Measurements from ENCODE around the gene GINS2.

GINS2 gene

GRCh38 chr16:85733155-85733838, 44.5 kb upstream of the GINS2 start:
- DNase-seq (ENCODE audit: insufficient read length, low spot score) (no peak), FAIRE-seq (no peak)
- no peak for TF ChIP-seq CTCF (IDR thresholded peaks at IDR 0.05; ENCODE audit: insufficient read depth, missing control alignments)

DNA sequence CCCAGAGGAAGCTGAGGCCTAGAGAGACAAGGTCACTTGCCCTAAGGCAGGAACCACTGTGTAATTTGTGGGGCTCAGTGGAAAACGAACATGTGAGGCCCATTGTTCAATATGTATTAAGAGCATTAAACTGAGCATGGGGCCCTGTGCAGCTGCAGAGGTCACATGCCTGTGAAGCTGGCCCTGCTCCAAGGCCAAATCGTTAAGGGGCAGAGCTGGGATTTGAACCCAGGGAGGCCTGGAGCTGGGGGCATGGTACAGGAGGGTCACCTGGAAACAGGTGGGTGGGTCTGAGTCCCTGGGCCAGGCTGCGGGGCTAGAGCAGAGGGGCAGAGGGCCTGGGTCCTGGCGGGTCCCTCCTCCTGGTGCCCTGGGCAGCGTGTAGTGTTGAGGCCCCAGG, 42.4 kb upstream of the GINS2 start:
- DNase-seq (ENCODE audit: insufficient read length, low spot score) (no peak), FAIRE-seq (no peak)
- TF ChIP-seq CTCF (IDR thresholded peaks at IDR 0.05; ENCODE audit: insufficient read depth, missing control alignments): no peak

DNA sequence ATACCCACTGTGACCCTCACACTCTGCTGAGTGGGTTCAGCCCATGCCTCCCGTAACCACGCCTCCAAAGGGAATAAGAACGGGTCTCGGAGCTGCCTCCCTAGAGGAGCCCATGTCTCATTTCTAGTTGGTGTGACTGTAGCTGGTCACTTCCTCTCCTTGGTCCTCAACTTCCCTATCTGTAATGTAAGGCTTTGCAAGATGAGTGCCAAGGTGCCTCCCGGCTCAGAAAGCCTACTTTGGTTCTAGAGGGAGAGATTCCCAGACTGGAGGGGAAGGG, 41.4 kb upstream of the GINS2 start:
- FAIRE-seq (no peak), DNase-seq (ENCODE audit: insufficient read length, low spot score) (no peak)
- no peak for TF ChIP-seq CTCF (IDR thresholded peaks at IDR 0.05; ENCODE audit: insufficient read depth, missing control alignments)

GRCh38 chr16:85729452-85730185, 40.9 kb upstream of the GINS2 start:
- no peak for FAIRE-seq
- no peak for TF ChIP-seq CTCF (IDR thresholded peaks at IDR 0.05; ENCODE audit: insufficient read depth, missing control alignments)
- no peak for DNase-seq (ENCODE audit: insufficient read length, low spot score)

- DNase-seq (ENCODE audit: insufficient read length, low spot score): no peak
- no peak for FAIRE-seq
- TF ChIP-seq CTCF (IDR thresholded peaks at IDR 0.05; ENCODE audit: insufficient read depth, missing control alignments): peak; percentile 28
These were observed 40.1 kb upstream of the GINS2 start for GRCh38 chr16:85728879-85729278.

DNA sequence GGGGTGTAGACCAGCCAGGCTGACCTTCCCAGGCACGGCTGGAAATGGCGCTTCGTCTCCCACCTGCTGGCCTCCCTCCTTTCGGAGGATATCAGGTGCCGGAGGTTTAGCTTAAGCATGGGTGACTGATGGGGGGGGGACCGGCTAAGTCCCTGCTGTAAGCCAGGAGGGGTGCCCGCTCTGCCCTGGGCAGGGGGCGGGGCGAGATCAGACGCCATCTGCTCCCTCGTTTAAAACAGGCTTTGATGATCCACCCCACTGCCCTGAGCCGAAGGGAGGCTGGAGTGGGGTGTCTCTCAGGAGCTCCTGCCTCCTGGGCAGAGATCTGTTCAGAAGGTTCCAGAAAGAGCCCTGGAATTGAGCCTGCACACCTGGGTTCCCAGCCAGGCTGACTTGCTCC, 36.2 kb upstream of the GINS2 start:
- TF ChIP-seq CTCF (IDR thresholded peaks at IDR 0.05; ENCODE audit: insufficient read depth, missing control alignments): no peak
- FAIRE-seq (no peak), DNase-seq (ENCODE audit: insufficient read length, low spot score) (peak; percentile 66)
